Measurements from ENCODE around the gene IRX2. TPM values are rescaled to one million over a fixed set of nuclear protein-coding genes. Genes with fewer than 3 reads are reported as not detected.

IRX2 gene
- total and polyA plus RNA-seq, 2 donors (not counting 3 experiments of a cell fraction or from before 2014, with no cell fraction given) = not detected

- POLR2A ChIA-PET = no interaction called here
These were observed 21.9 kb upstream of the IRX2 start for GRCh38 chr5:2773327-2773726.

More at GRCh38 chr5:2773327-2773726, 21.9 kb upstream of the IRX2 start:
- Histone ChIP-seq H3K27ac (ENCODE audit: insufficient read depth, low read depth, low read length) (no peak overlapping the region), H3K79me2 (ENCODE audit: control insufficient read depth, insufficient read depth, low read length) (no peaks in the 10 kb centered on the region), H3K4me1 (ENCODE audit: control insufficient read depth, extremely low read depth, insufficient read depth, low read length) (no peaks in the 10 kb centered on the region), H4K20me1 (replicated peaks; ENCODE audit: control insufficient read depth, extremely low read depth, insufficient read depth, low read length) (no peaks in the 10 kb centered on the region), H3K27me3 (ENCODE audit: control insufficient read depth in 2 of 2, insufficient read depth in 2 of 2, low read length in 2 of 2) (no peaks in the 10 kb centered on the region), H3K36me3 (ENCODE audit: control insufficient read depth in 2 of 2, extremely low read depth in 1 of 2, insufficient read depth in 2 of 2, low read length in 2 of 2) (no peaks in the 10 kb centered on the region), H3K4me3 (replicated peaks in 1 of 3; ENCODE audit: insufficient read depth in 1 of 3, low read depth in 1 of 3, low read length in 3 of 3) (no peak overlapping the region), H3K9ac (replicated peaks; ENCODE audit: extremely low read depth, insufficient read depth, low read length) (no peak overlapping the region), H2AFZ (ENCODE audit: low read depth, low read length) (no peak overlapping the region), H3K9me3 (replicated peaks; ENCODE audit: control insufficient read depth, insufficient read depth, low read length) (no peaks in the 10 kb centered on the region), H3K4me2 (ENCODE audit: insufficient read depth, low read length) (no peak overlapping the region), H3K9me1 (replicated peaks; ENCODE audit: control insufficient read depth, extremely low read depth, insufficient read depth, low read length) (no peaks in the 10 kb centered on the region)
- BruUV-seq (replicated peaks) = no TSS peak
- DNase-seq (ENCODE audit: low read depth, low spot score) (no peak), FAIRE-seq (no peak)
- intact Hi-C loops (cut with micrococcal nuclease) (no loop called here), dilution Hi-C loops (cut with MboI; ENCODE audit: extremely low pct_ligation_motif_present, low sequenced_read_pairs) (no loop called here)
- no peak for TF ChIP-seq MAX (IDR thresholded peaks at IDR 0.05; ENCODE audit: insufficient read depth, insufficient read length)
- TF ChIP-seq CTCF (IDR thresholded peaks at IDR 0.05; ENCODE audit: extremely low read depth in 1 of 2, insufficient read depth in 1 of 2, low read depth in 1 of 2, low read length in 2 of 2) = no peak
- no peak for TF ChIP-seq FOS (IDR thresholded peaks at IDR 0.05; ENCODE audit: borderline replicate concordance, insufficient read depth, low read length)
- no peak for TF ChIP-seq POLR2AphosphoS5 (IDR thresholded peaks at IDR 0.05; ENCODE audit: insufficient read depth, low read depth, low read length)
- no peak for TF ChIP-seq POLR2A (IDR thresholded peaks at IDR 0.05; ENCODE audit: low read depth, low read length)
- no peak for TF ChIP-seq JUN (IDR thresholded peaks at IDR 0.05; ENCODE audit: borderline replicate concordance, insufficient read depth, insufficient read length, low read depth)
- TF ChIP-seq GATA2 (IDR thresholded peaks at IDR 0.05; ENCODE audit: insufficient read depth, insufficient read length, low read depth, low read length) = no peak
- no peak for TF ChIP-seq EZH2 (IDR thresholded peaks at IDR 0.05; ENCODE audit: borderline replicate concordance, low read depth, low read length, severe bottlenecking)
- TF ChIP-seq MYC (IDR thresholded peaks at IDR 0.05; ENCODE audit: low read depth, low read length) = no peak
- CTCF ChIA-PET = no interaction called here
